Muscle layer of colon (tissue), 2 donors: ENCODE results near the gene GRID1.
"Not testable (repeated sequence)": the region's sequence is repeated elsewhere in the genome, so short reads cannot be mapped to it uniquely, and the experiment has no call there.

Source experiments
- H3K27ac ChIP-seq: one replicate; pipeline ENCODE4 v1.7.0; 2013; ENCODE audit warnings: low read depth, mild to moderate bottlenecking, low read length, moderate library complexity
- H3K27me3 ChIP-seq, 2 donors: one replicate each; pipeline ENCODE4 v1.7.0; 2013; ENCODE audit warnings: low read length in 2 of 2, mild to moderate bottlenecking in 2 of 2; ENCODE audit not compliant: insufficient read depth in 2 of 2, control insufficient read depth in 1 of 2
- H3K36me3 ChIP-seq: one replicate; pipeline ENCODE4 v1.7.0; 2013; ENCODE audit warnings: mild to moderate bottlenecking, low read length; ENCODE audit not compliant: insufficient read depth
- H3K4me1 ChIP-seq: one replicate; pipeline ENCODE4 v1.7.0; 2013; ENCODE audit warnings: mild to moderate bottlenecking, low read length; ENCODE audit not compliant: insufficient read depth
- H3K4me3 ChIP-seq, 2 donors: one replicate each; pipeline ENCODE4 v1.7.0; 2013; ENCODE audit warnings: low read length in 2 of 2, low read depth in 1 of 2, mild to moderate bottlenecking in 1 of 2, moderate library complexity in 1 of 2
- H3K9ac ChIP-seq: one replicate; pipeline ENCODE4 v1.7.0; 2013; ENCODE audit warnings: low read length
- H3K9me3 ChIP-seq: one replicate; pipeline ENCODE4 v1.7.0; 2013; ENCODE audit warnings: mild to moderate bottlenecking, low read length
- donor health status: abdominal sarcoma.
- donor health status: Adenocarcinoma of cecum.

GRID1 gene

DNA sequence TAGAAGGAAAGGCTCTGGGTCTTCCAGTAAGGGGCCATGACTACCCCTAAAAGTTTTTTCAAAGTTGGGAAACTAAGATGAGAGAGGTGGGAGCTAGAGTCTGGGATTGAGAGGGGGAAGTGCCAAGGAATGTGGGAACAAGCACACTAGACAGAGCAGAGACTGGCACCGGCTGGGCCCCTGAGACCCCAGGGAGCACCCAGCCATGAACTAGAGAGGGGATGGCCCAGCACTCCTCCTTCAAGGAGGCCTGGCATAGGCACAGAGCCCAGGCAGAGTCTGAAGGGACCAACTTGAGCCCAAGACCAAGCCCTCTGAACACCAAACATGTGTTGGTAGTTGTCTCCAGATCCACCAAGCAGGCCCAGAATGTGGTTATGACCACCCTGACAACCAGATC, 119.0 kb downstream of the GRID1 start:
- Histone ChIP-seq H3K9me3 (no peaks in the 10 kb centered on the region), H3K36me3 (no peaks in the 10 kb centered on the region), H3K4me1 (no peaks in the 10 kb centered on the region), H3K27ac (no peak overlapping the region), H3K4me3 (no peak overlapping the region), H3K27me3 (no peaks in the 10 kb centered on the region), H3K9ac (no peak overlapping the region)

DNA sequence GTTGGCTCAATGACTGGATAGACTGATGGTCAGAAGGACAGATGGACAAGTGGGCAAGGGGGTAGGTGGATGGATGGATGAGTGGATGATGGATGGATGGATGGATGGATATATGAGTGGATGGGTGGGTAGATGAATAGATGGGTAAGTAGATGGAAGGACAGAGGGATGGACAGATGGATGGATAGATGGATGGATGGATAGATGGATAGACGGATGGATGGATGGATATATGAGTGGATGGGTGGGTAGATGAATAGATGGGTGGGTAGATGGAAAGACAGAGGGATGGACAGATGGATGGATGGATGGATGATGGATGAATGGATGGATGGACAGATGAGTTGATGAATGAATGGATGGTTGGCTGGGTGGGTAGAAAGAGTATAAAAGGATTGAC, 119.5 kb downstream of the GRID1 start:
- Histone ChIP-seq H3K9me3 (no peaks in the 10 kb centered on the region), H3K4me1 (no peaks in the 10 kb centered on the region), H3K4me3 (no peak overlapping the region), H3K9ac (no peak overlapping the region), H3K27ac (no peak overlapping the region), H3K36me3 (no peaks in the 10 kb centered on the region), H3K27me3 (no peaks in the 10 kb centered on the region)

DNA sequence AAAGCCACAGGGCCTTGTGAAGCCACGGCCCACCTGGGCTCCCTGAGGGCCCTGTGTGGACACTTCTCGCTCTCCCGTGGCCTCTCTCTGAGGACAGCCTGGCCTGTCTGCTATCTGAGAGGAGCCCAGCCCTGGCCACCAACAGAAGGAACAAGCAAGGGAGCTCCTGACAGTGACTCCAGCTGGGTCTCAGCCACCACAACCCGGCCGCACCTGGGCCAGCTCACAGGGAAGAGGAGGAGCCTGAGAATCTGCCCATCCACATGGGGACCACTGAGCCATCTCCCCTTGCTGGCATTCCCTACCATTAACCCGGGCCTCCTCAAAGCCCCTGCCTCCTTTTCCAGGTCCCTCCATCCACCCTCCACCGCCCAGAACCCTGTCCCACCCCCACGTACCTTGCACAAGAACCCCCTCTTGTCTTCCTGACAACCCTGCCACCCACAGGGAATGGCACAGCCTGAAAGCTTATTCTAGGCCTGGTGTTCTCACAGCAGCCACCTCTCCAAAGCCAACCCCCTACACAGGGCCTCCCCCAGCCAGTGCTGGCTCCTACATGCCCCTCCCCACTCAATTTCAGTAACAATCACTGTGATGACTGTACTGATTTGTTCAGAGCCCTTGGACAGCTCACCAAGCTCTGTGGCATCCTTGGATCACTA, 120.2 kb downstream of the GRID1 start:
- Histone ChIP-seq H3K27ac (no peak overlapping the region), H3K9ac (no peak overlapping the region), H3K4me3 (no peak overlapping the region), H3K36me3 (no peaks in the 10 kb centered on the region), H3K9me3 (no peaks in the 10 kb centered on the region), H3K4me1 (no peaks in the 10 kb centered on the region), H3K27me3 (no peaks in the 10 kb centered on the region)

DNA sequence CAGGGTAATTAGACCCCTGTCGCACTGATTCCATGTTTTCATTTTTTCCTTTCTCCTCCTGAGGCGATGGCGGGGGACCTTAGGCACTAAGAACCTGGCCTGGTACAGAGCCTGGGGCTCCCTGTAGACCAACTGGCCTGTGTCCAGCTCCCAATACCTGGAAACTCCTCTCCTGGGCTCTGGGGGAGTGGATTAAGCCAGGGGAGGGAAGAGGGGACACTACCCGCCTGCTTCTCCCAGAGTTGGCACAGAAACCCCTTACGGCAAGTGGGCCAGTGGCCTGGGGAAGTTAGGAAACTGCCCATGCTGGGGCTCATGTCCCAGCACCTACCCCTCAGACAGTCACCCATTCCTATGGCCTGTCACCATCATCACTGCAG, 121.6 kb downstream of the GRID1 start:
- Histone ChIP-seq H3K4me1 (no peaks in the 10 kb centered on the region), H3K9me3 (no peaks in the 10 kb centered on the region), H3K9ac (no peak overlapping the region), H3K4me3 (no peak overlapping the region), H3K27ac (no peak overlapping the region), H3K36me3 (no peaks in the 10 kb centered on the region), H3K27me3 (no peaks in the 10 kb centered on the region)

DNA sequence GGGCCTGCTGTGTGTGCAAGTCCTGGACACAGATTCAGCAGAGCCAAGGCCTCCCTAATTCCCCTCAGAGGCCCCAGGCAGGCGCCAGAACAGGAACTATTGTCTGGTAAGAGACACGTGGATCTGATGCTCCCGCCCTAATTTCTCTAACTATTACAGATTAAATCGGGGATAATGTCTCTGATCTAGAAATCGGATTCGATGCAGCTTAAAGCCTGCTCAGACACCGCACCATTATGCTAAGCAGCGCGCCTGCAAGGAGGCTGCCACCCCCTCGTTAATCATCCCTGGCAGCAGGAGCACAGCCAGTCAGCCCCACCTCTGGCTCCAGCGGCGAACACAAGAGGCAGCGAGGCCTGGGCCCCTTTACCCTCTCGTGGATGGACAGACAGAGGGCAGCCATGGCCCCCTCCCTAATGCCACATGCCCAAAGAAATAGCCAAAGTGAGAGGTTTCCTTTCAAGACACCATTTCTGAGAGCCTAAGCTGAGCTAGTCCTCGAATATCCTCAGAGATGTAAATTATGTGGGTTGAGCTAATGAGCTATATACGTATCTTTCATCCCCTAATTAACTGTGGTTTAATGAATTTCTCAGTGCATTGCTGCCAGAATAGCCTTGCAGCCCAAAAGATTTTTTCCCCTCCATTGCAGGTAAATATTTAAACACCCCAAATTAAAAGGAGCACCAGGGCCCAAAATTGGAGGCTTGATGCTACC, 122.1 kb downstream of the GRID1 start:
- H3K9me3 ChIP-seq: no peaks in the 10 kb centered on the region
- no peak overlapping the region for H3K27ac ChIP-seq
- H3K4me1 ChIP-seq: no peaks in the 10 kb centered on the region
- no peak overlapping the region for H3K4me3 ChIP-seq
- no peak overlapping the region for H3K9ac ChIP-seq
- H3K27me3 ChIP-seq: no peaks in the 10 kb centered on the region
- no peaks in the 10 kb centered on the region for H3K36me3 ChIP-seq

DNA sequence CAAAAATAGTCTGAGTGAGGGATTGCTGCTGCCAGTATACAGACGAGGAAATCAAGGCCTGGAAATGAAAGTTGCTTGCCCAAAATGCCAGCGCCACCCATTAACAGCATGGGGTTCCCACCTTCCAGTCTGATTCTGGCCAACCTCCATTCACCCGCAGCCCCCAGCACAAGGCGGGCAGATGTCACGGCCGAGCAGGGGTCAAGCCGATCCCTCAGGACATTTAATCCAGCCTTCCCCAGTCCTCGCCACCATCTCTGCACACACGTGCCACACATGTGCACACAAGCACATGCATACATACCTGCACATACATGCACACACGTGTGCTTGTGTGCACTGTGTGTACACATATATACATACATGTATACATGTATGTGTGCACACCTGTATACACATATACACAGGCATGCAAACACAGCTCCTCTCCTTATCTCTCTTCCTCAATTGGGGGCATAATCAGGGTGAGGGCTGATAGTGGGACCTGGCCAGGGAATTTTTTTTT, 122.9 kb downstream of the GRID1 start:
- Histone ChIP-seq H3K4me3 (no peak overlapping the region), H3K27me3 (no peaks in the 10 kb centered on the region), H3K9me3 (no peaks in the 10 kb centered on the region), H3K27ac (no peak overlapping the region), H3K4me1 (no peaks in the 10 kb centered on the region), H3K36me3 (no peaks in the 10 kb centered on the region), H3K9ac (no peak overlapping the region)

DNA sequence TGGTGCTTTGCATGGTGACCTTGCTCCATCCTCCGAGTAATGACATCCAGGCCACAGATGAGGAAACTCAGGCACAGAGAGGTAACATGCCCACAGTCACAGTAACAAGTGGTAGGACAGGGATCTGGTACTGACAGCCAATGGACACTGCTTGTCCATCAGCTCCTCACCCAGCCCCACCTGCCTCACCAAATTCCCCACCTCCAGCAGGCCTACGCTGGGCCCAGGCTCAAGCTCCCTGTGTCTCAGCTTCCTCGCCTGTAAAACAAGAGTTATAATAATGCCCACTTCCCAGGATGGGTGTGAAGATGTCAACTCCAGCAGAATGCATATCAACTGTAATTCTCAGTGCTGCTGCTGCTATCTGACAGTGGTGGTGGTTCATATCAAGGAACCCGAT, 123.8 kb downstream of the GRID1 start:
- H3K9me3 ChIP-seq: no peaks in the 10 kb centered on the region
- H3K27ac ChIP-seq: no peak overlapping the region
- no peaks in the 10 kb centered on the region for H3K36me3 ChIP-seq
- no peak overlapping the region for H3K4me3 ChIP-seq
- no peak overlapping the region for H3K9ac ChIP-seq
- no peaks in the 10 kb centered on the region for H3K4me1 ChIP-seq
- no peaks in the 10 kb centered on the region for H3K27me3 ChIP-seq

DNA sequence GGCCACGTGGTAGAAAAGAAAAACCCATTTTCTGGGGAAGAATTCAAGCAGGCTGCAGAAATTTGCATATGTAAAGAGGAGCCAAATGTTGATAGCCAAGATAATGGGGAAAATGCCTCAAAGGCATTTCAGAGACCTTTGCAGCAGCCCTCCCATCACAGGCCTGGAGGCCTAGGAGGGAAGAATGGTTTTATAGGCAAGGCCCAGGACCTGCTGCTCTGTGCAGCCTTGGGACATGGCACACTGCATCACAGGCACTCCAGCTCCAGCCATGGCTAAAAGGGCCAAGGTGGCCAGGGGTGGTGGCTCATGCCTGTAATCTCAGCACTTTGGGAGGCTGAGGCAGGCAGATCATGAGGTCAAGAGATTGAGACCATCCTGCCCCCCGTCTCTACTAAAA, 128.5 kb downstream of the GRID1 start:
- not testable (repeated sequence) for H3K4me3 ChIP-seq, H3K36me3 ChIP-seq, H3K4me1 ChIP-seq, H3K27me3 ChIP-seq, H3K27ac ChIP-seq, H3K9ac ChIP-seq, H3K9me3 ChIP-seq

DNA sequence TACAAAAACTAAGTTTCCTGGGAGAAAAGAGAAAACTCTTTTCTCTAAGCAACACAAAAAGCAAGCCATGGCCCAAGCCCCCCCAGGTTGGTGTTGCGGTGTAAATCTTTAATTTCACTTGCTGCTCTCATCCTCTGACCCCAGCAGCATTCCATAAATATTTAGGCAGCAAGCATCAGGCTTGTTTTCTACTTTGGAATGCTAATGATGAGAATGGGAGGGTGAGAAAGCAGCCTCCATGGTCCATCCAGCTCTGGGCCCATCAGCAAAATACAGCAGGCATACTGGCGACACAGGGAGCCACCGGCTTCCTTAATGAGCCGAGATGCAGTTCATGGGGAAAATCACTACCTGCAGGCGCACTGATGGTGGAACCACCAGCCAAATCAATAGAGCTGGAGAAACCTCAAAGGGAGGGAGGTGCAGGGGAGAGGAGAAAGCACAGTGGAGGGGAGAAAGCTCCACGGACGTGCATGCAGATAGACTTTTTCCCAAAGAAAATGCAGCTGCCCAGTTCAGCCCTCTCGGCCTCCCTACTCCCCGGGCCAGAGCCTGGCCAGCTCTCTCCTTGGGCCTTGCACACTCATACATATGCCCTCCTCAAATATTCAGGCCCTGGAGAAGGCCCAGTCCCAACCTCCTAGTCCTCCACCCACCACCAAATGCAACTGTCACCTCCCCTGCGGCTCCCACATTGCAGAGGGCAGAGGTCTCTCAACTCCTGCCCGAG, 131.9 kb downstream of the GRID1 start:
- no peak overlapping the region for H3K27ac ChIP-seq
- H3K4me1 ChIP-seq: no peaks in the 10 kb centered on the region
- no peaks in the 10 kb centered on the region for H3K9me3 ChIP-seq
- no peaks in the 10 kb centered on the region for H3K27me3 ChIP-seq
- no peaks in the 10 kb centered on the region for H3K36me3 ChIP-seq
- no peak overlapping the region for H3K4me3 ChIP-seq
- no peak overlapping the region for H3K9ac ChIP-seq

DNA sequence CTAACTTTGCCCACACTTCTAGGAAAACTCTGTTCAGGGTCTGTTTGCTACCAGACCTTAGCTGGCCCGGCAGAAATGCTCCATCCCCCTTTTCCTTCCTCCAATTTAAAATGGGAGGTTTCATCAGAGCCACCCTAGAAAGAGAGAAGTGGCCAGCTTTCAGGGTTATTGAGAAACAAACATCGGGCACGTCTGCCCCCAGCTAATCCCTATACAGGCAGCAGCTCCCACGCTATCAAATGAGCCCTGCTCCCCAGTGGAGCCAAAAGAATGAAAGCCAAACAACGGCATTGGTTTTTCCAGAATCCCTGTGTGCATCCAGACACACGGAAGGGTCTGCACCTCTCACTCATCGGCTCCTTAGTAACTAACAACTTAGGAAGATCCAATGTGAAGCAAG, 132.5 kb downstream of the GRID1 start:
- no peaks in the 10 kb centered on the region for H3K4me1 ChIP-seq
- no peaks in the 10 kb centered on the region for H3K9me3 ChIP-seq
- H3K27ac ChIP-seq: no peak overlapping the region
- no peak overlapping the region for H3K4me3 ChIP-seq
- H3K36me3 ChIP-seq: no peaks in the 10 kb centered on the region
- no peaks in the 10 kb centered on the region for H3K27me3 ChIP-seq
- no peak overlapping the region for H3K9ac ChIP-seq

DNA sequence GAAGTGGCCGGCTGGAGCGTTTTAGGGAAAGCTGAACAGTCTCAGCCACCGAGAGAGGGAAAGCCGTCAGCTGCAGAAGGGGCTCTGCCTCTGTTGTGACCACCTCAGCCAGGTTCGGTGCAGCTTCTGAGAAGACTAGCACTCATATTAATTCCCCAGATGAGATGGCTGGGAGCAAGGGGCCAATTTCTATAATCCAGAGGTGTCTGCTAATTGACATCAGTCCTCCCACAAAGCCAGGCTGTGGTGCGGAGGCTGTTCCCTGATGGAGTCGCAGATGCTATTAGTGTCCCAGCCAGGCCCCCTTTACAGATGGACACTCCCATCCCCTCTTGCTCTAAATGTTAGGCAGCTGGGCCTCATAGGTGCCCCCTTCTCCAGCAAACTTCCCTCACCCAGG, 133.5 kb downstream of the GRID1 start:
- no peaks in the 10 kb centered on the region for H3K4me1 ChIP-seq
- no peak overlapping the region for H3K27ac ChIP-seq
- no peaks in the 10 kb centered on the region for H3K27me3 ChIP-seq
- H3K9ac ChIP-seq: no peak overlapping the region
- no peak overlapping the region for H3K4me3 ChIP-seq
- no peaks in the 10 kb centered on the region for H3K36me3 ChIP-seq
- no peaks in the 10 kb centered on the region for H3K9me3 ChIP-seq
